ENCODE measurements around the gene CREM.

Gene CREM

DNA sequence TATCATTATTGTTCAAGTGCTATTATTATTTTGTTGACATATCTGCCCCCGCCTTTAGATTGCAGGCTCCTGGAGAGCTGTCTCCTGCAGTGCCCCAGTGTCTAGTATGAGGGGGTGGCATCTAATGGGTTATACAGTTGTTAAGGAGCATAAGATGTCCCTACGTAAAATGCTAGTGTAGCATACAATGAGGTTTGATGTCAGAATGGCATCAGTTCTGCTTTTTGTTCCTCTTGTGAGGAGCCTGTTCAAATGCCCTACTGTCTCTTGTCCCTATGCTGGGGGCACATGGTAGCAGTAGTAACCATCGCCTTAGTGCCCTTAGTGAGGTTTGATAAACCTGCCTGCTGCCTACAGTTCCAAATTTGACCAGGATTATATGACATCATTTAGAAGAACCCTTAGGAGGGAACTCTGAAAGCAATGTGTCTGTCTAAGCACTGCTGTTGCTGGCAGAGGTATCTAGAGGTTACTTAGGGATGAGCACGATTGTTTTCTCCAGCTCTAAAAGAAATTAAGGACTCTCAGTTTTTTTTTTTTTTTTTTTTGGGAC, 9.7 kb downstream of the CREM start:
- no peak for DNase-seq

DNA sequence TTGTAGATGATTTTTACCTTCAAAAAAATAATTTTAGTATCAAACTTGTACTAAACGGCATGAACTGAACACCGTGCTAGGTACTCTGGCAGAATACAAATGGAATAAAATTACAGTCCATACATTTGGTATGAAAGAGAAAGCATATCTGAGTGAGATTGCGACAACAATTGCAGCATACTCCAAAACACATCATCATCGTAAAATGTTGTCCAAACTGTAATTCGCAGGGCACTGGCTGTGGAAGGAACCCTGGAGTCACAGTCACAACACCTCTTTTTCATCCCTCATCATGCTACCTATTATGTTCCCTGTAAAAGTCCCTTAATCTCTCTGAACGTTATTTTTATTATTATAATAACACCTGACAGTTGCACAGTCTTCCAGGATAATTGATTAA, 13.5 kb downstream of the CREM start:
- DNase-seq, result no peak

DNA sequence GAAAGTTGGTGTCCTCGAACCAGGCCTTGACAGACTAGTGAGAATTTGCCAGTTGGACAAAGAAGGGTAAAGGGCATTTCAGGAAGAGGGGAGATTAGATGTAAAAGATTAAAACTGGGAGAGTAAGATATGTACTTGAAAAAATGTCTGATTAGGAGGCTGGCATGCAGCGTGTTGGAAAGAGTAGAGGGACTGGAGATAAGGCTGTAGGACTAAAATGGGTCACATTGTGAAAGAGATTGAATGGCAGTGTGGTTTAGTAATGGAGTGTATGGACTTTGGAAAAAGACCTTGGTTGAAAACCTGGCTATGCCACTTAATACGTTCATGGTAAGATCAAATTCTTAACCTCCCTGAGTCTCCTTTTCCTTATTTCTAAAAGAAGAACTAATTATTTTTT, 14.1 kb downstream of the CREM start:
- no peak for DNase-seq

DNA sequence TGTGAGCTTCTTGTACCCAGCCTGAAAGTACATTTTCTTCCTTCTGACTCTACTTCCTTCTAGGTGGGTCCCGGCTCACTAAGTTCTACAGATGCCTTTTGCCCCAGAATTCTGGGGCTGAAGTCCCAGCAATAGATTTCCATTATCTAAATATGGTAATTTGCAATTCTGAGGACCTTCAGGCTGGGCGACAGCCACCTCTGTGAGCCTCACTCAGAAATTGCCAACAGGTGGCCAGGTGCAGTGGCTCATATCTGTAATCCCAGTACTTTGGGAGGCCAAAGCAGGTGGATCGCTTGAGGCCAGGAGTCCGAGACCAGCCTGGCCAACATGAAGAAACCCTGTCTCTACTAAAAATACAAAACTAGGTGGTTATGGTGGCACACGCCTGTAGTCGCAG, 23.7 kb downstream of the CREM start:
- no peak for DNase-seq

DNA sequence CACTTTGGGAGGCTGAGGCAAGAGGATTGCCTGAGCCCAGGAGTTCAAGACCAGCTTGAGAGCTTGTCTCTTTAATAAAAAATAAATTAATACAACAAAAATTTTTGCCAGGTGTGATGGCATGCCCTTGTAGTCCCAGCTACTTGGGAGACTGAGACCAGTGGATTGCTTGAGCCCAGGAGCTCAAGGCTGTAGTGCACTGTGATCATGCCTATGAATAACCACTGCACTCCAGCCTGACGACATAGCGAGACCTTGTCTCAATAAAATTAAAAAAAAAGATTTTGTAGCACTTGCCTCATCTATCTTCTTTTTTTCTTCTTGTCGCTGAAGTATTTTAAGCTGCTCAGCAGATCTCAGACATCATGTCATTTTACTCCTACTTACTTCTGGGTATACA, 26.3 kb downstream of the CREM start:
- DNase-seq, result no peak

DNA sequence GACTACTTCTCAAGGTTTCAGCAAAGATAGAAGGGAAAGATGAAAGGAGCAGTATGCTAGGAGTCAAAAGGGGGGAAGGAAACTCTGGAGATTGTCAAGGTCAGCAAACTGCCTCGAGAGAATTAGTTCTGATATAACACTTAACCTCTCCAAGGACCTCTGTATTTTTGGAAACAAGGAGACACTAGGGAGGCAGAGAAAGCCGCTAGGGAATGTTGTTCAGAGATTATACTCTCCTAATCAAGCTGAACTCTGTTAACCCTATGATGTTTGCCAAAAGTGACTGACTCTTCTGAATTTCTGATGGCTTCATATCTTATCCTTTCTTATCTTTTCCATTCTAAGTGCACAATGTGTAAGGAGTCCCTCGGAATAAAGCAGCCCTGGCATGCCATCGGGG, 27.1 kb downstream of the CREM start:
- no peak for DNase-seq

DNA sequence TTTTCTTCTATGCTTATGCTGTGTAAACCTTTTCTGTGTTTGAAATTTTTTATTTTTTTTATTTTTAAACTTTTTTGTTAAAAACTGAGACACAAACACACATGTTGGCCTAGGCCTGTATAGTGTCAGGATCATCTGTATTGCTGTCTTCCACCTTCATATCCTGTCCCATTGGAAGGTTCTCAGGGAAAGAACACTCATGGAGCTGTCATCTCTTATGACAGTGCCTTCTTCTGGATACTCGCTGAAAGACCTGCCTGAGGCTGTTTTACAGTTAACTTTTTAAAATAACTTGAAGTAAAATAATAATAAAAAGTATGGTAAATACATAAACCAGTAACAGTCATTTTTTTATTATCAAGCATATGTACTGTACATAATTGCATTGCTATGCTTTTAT, 34.1 kb downstream of the CREM start:
- no peak for DNase-seq

DNA sequence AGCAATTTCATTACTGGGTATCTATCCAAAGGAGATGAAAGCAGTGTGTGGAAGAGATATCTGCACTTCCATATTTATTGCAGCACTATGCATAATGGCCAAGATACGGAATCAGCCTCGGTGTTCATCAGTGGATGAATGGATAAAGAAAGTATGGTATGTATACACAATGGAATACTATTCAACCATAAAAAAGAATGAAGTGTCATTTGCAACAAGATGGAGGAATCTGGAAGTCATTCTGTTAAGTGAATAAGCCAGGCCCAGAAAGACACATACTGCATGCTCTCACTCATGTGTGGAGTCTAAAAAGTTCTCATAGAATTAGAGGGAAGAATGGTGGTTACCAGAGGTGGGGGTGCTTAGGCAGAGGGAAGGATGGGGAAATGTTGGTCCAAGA, 35.3 kb downstream of the CREM start:
- no peak for DNase-seq

DNA sequence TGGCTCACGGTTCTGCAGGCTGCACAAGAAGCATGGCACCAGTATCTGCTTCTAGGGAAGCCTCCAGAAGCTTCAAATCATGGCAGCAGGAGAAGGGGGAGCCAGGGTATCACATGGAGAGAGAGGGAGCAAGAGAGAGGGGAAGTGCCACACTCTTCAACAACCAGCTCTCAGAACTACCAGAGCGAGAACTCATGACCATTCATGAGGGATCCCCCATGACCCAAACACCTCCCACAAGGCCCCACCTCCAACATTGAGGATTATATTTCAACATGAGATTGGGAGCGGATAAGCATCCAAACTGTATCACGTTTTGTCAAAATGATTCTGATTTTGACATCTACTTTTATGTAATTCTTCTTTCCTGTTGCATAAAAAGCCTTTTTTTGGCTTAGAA, 38.5 kb downstream of the CREM start:
- DNase-seq, result no peak

DNA sequence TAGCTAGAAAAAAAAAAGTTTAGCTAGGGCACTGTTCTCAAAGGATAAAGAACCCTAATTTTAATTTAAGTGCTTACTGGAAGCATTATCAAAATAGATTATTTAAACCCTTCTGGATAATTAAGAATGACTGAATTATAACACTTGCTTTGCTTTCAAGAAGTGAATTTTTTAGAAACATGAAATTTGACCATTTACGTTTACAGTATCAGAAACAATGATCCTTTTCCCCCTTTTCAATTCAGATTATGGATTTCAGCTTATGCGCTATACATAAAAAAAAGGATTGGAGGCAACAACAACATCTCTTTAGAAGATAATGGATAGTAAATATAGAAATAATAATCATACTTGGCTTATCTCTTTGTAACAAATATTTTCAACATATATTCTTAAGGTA, 39.2 kb downstream of the CREM start:
- DNase-seq, result no peak

DNA sequence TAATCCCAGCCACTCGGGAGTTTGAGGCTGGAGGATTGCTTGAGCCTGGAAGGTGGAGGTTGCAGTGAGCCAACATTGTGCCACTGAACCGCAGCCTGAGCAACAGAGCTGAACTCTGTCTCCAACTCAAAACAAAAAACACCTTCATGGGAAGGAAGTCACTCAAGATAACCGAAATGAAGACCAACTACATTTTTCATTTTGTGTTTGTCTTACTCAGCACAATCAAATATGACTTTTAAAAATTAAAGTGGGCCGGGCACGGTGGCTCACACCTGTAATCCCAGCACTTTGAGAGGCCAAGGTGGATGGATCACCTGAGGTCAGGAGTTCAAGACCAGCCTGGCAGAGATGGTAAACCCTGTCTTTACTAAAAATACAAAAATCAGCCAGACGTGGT, 40.0 kb downstream of the CREM start:
- DNase-seq, result no peak

DNA sequence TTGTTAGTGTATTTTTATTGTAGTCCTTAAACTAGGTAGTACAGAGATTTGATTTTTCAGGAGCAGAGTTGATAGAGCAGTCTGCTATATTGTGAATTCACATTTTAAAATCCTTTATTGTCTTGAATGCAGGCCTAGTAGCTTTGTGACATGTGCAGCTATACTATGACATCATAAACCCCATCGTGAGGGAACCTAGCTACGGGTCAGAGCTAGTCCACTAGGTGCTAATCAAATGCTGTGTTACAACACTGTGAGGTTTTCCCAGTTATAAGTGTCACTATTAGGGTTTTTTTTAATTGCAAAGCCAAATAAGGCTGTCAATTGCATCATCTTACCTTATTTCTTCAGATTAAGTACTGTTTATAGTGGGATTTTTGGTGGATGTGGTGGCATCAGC, 40.7 kb downstream of the CREM start:
- no peak for DNase-seq

DNA sequence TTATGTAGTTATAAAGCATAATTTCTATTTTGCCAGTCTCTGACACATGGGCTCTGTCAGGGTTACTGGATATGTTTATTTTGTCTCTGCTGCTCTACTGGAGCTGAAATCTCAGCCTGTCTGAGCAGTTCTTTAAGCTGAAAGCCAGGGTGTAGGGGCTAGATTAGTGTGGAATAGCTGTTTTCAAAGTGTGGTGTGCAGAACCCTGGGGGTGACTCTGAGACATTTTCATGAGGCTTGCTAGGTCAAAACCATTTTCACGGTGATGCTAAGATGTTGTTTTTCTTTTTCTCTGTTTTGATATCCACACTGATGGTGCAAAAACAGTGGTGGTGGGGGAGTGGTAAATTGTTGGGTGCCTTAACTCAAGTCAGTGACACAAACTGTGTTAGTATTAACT, 45.5 kb downstream of the CREM start:
- DNase-seq, result no peak

DNA sequence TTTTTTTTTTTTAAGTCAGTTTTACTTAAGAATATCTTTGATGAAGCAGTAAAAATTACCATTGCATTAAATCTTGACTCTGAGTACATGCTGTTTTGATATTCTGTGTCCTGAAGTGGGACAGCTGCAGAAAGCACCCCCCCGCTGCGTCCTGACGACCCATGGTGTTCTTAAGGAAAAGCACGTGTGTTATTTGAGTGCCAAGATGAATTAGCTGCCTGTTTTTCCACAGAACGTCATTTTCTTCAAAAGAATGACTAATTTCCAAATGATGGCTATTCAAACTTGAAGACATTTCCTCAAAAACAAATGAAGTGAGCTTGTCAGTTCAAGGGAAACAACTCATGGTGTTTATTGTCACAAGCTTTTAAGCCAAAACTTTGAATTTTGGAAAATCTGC, 45.9 kb downstream of the CREM start:
- no peak for DNase-seq

DNA sequence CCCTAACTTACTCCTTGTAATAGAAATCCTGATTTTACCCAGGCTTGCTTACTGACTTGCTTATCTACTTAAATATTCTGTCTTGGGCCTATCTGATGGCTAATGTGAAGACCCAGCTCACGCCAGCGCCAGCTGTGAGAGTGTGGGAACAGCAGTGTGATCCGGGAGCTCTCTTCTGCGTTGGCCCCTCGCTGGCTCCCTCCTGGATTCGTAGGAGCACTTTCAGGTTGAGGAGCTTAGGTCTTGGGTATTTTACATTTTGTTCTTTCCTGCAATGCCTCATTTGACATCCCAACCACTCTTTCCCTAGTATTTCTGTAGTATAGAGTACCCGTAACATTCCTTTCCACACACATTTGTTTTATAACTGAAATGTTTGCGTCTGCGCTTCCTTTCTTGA, 51.7 kb downstream of the CREM start:
- DNase-seq, result no peak

DNA sequence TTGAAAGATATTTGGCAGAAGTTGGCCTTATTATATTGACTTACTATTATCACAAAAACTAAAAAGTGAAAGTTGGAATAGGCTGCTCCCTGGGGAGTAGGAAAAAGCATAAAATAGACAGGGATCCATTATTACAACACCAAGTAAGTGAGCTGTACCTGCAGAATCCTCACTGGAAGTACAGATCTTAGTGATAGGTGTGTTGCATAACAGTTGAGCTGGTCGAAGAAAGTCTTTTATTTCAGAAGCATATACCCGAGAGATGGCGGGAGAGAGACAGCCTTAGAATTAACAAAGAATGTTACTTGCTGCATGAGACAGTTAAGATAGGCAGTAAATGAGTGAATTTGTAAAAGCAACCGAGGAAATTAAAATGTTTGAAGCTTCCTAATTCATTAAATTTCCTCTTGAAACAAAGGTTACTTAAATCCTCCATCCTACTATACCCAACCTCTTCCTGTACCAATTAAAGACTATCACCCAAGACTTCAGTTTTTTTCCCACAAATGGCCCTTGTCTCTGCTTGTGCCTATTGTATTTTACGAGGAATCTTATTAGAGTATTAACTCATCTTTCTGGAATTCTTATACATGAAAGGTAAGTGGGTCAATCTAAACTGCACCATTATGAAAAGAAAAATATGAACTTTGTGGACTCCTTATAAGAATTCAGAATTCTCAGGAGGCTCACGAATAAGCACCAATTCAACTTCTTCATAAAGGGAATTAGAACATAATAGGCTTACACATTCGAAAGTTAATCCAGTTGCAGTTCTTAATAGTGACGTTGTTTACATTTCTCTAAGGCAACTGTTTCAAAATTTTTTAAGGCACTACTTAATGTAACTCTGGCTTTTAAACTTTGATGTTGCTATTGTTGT, 56.2 kb downstream of the CREM start:
- no peak for DNase-seq

DNA sequence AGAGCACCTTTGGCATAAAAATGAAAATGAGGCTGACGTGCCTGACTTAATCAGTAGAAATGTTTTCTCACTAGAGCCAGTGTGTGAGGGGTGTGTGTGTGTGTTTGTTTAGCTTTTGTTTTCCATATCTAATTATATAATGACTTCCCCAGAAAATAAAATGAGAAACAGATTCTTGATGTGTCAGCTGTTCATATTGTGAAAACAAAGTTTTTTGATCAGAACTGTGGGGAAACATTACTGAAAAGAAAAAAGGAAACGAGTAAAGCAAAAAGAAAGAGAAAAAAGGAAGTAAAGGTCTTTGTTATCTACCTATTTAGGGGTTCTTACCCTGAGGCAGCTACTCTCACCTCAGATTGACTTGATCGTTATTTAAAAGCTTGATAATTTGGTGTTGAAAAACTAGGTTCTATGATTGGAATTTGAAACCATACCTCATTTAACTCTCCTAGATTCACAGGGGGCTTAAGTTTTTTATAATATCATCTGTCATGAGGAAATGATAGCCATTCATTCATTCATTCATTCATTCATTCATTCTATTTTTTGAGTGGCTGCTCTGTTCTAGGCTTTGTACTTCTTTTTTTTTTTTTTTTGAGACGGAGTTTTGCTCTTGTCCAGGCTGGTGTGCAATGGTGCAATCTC, 58.0 kb downstream of the CREM start:
- DNase-seq, result peak; percentile 8

DNA sequence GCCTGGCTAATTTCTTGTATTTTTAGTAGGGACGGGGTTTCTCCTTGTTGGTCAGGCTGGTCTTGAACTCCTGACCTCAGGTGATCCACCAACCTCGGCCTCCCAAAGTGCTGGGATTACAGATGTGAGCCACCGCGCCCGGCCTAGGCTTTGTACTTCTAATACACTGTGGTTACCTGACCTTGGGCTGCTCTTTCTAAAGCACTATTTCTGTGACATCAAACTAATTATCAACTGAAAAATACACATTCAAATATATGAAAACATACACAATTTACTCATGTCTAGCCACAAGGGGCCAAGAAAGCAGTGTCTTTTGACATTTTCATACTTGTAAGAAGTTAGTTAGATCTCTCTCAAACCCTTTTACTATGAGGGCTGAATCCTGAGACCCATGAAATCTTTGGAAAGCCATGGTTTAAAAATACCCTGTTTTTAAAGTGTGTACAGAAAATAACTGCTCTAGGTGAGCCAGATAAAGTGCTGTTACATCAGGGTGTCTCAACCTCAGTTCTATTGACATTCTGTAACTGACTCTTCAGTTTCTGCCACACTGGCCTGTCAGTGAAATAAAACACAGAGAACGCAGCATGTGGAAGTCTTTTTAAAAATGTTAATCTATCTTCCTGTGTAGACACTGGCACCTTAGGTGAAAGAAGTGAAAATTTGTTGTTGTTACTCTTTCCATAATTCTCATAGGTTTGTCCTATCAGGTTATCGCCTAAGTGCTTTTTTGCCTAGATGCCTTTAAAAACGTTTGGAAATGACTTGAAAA, 58.8 kb downstream of the CREM start:
- no peak for DNase-seq

DNA sequence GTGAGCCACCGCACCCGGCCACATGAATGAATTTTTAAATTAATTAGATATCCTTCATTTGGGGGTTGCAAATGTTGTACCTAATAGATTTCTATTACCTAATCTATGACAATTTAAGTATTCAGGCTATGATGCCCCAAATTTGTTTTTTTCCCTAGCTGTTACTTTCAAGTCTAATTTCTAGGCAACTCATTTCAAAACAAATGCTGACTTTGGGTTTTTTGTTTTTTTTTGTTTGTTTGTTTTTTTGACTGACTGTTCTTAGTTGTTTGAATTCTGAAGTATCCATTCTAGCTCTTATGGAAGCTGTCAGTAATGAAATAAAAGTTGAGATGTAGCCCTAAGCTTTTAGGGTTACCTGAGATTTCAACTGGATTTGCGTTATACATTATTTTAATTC, 62.3 kb downstream of the CREM start:
- no peak for DNase-seq

DNA sequence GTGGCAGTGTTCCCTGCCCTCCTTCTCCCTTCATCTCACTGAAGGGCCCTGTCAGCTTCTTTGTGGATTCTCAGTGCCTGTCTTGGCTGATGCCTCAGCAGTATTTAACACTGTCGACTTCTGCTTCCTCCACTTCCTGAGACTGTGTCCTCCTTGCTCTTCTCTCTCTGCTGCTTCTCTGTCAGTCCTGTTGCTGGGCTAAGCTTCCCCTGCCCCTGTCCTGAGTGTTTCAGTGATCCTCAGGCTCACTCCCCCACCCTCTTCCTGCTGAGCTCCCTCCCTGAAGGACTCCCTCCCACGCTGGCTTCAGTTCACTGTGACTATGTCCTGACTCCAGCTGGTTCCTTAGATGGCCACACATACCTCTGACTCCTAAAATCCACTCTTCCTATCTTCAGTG, 64.9 kb downstream of the CREM start:
- peak; percentile 9 for DNase-seq

DNA sequence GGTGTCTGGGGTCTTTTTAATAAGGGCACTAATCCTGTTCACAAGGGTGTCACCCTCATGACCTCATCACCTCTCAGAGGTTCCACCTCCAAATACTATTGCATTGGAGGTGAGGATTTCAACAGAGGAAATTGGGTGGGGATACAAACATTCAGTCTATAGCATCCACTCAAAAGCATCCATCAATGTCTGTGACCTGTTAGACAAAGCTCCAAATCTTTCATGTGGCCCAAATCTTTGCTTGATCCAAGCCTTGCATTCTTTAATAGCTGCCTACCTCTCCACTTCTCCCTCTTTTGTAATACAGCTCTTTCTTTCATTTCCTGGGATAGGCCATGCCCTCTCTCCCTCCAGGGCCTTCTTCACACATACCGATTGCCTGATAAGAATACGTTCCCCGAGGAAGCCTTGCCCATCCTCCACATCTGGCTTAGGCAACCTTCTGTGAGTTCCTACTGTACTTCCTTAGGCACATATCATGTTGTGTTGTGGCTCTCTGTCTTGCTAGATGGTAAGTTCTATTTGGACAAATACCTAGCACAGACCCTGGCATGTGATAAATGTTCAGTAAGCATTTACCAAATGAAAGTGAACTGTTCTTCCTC, 66.1 kb downstream of the CREM start:
- DNase-seq, result no peak

DNA sequence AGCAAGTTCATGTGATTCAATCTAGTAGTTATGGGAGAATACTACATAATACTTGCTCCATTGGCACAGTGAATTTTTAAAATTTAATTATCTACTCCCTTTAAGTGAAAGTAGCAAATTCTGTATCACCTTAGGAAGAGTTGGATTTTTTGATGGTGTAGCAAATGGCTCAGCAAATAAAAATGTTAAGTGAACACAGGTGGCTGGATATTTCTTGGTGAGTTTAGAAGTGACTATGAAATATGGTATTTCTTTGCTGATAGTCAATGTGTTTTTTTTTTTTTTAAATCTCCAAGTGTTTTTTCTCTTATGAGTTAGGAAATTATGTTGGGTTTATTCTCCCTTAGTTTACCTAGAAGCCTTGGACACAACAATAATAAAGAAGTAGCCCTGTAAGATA, 67.8 kb downstream of the CREM start:
- no peak for DNase-seq

DNA sequence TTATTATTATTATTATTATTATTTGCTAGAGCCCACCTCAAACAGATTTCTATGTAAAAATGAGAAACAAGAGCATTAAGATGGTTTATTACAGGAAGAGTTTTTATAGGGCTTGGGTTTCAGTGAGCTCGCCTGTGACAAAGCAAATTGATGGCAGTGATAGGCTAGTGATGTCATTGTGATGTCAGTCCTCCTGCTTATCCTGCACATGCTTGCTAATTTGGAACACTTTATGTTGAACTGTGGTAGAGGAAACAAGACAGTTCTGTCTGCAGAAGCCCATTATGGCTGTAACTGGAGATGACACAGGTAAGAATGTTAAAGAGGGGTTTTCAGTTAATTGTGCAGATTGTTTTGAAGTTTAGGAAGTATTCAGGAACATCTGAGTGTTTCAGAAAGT, 68.3 kb downstream of the CREM start:
- DNase-seq, result no peak
